Breast epithelium (tissue), 3 donors: ENCODE data around the gene TPI1.

Source experiments
- CTCF ChIP-seq, 3 donors: fragments of 450-650 bp; IDR thresholded peaks; one replicate each; pipeline ENCODE4 v1.5.1; 2016 to 2017; ENCODE audit warnings: antibody characterized with exemption in 3 of 3, mild to moderate bottlenecking in 3 of 3, moderate library complexity in 3 of 3
- POLR2A ChIP-seq: fragments of 450-650 bp; IDR thresholded peaks from one replicate; pipeline ENCODE4 v1.6.1; 2016; ENCODE audit warnings: antibody characterized with exemption, mild to moderate bottlenecking, moderate library complexity

- TF ChIP-seq CTCF (IDR thresholded peaks at IDR 0.05) (no peak), POLR2A (no peak)
These were observed 26.4 kb upstream of the TPI1 start, which contains the start of gene GNB3 for GRCh38 chr12:6840761-6841515.
